Panc1 (cell line): ENCODE data around the gene TTC23. TPM values are rescaled to one million over a fixed set of nuclear protein-coding genes. Genes with fewer than 3 reads are reported as not detected.

Experiments
- ATAC-seq: fragments of 200-7000 bp; cut with Tn5 transposase; 2 replicates; pipeline ENCODE4 v1.9.1; 2020; ENCODE audit warnings: mild to moderate bottlenecking, moderate library complexity
- BruUV-seq: library from RNA; stranded (reverse); fragments of 400-500 nt; replicated peaks from 2 replicates; lab custom pipeline; 2021; lab: Mats Ljungman, UMichigan
- CTCF ChIA-PET: fragments of 300-600 bp; sonication (Branson Sonifier 250); formaldehyde crosslinking; loops from one replicate; lab custom pipeline; 2022; ENCODE audit warnings: antibody characterized with exemption; lab: Charles Lee
- POLR2A ChIA-PET: fragments of 300-600 bp; sonication (Branson Sonifier 250); formaldehyde crosslinking; loops from one replicate; lab custom pipeline; 2022; ENCODE audit warnings: antibody characterized with exemption; lab: Charles Lee
- DNase-seq: peaks from one replicate; pipeline ENCODE4 v3.0.0-alpha.2; 2010; ENCODE audit warnings: low read depth, low spot score
- H3K27ac ChIP-seq: 2 replicates; pipeline ENCODE4 v1.5.1; 2011; ENCODE audit warnings: mild to moderate bottlenecking, low read length, inconsistent platforms
- H3K27me3 ChIP-seq: fragments of 200-500 bp; sonication (Bioruptor generic); 2 replicates; pipeline ENCODE4 v1.6.0; 2014; ENCODE audit warnings: low read length, inconsistent platforms; ENCODE audit not compliant: control insufficient read depth, insufficient read depth
- H3K36me3 ChIP-seq: fragments of 200-500 bp; sonication (Bioruptor generic); 2 replicates; pipeline ENCODE4 v1.5.1; 2014; ENCODE audit warnings: inconsistent platforms, mild to moderate bottlenecking, low read length, moderate library complexity; ENCODE audit not compliant: control insufficient read depth, insufficient read depth
- H3K4me1 ChIP-seq: 2 replicates; pipeline ENCODE4 v1.5.1; 2011; ENCODE audit warnings: inconsistent platforms, mild to moderate bottlenecking, low read length, moderate library complexity; ENCODE audit not compliant: control insufficient read depth, insufficient read depth
- H3K4me3 ChIP-seq, 2 experiments: 2 replicates each; pipeline ENCODE4 v1.5.1; 2011 to 2012; ENCODE audit warnings: low read depth in 2 of 2, low read length in 2 of 2, mild to moderate bottlenecking in 2 of 2, inconsistent platforms in 1 of 2, moderate library complexity in 1 of 2
- H3K9me3 ChIP-seq: fragments of 200-500 bp; sonication (Bioruptor generic); 2 replicates; pipeline ENCODE4 v1.5.1; 2014; ENCODE audit warnings: low read depth, mild to moderate bottlenecking, inconsistent platforms, low read length, moderate library complexity; ENCODE audit not compliant: control insufficient read depth, insufficient read depth
- POLR2AphosphoS5 ChIP-seq: IDR thresholded peaks from 2 replicates; pipeline ENCODE4 v1.6.1; 2012; ENCODE audit warnings: mild to moderate bottlenecking, low read depth, low read length, moderate library complexity
- SIN3A ChIP-seq: IDR thresholded peaks from 2 replicates; pipeline ENCODE4 v1.6.1; 2012; ENCODE audit warnings: low read depth, mild to moderate bottlenecking, low read length, moderate library complexity, borderline replicate concordance; ENCODE audit not compliant: insufficient read depth
- TCF7L2 ChIP-seq: IDR thresholded peaks from 2 replicates; pipeline ENCODE4 v1.6.1; 2011; ENCODE audit warnings: mild to moderate bottlenecking, low read depth, low read length, inconsistent platforms
- in situ Hi-C: cut with HindIII; loops from 2 replicates; pipeline ENCODE4 v1.10.0; 2016; ENCODE audit warnings: low sequenced_read_pairs, low pct_unique_long_range_greater_than_20kb
- intact Hi-C: fragments of 100-400 bp; cut with micrococcal nuclease; formaldehyde crosslinking; loops from one replicate; pipeline ENCODE4 v1.10.0; 2022; ENCODE audit not compliant: unreplicated experiment
- total RNA-seq: library from RNA; stranded (reverse); gene quantifications from one replicate; pipeline ENCODE4 v1.2.1, GENCODE V29; 2021; ENCODE audit not compliant: unreplicated experiment
- TF ChIP-seq, protein P1 (sequence below): fragments of 450-650 bp; IDR thresholded peaks from 2 replicates; pipeline ENCODE4 v1.5.1; 2017; ENCODE audit warnings: mild to moderate bottlenecking
- TF ChIP-seq, protein P2 (sequence below), 2 experiments: IDR thresholded peaks; 2 replicates each; pipeline ENCODE4 v1.6.1; 2011 to 2012; ENCODE audit warnings: low read depth in 2 of 2, control low read depth in 1 of 2, low read length in 1 of 2, mild to moderate bottlenecking in 1 of 2, moderate library complexity in 1 of 2; ENCODE audit not compliant: insufficient read depth in 1 of 2

The TTC23 gene
- total RNA-seq, 1 experiment from 2014 or later = 21.7 TPM

DNA sequence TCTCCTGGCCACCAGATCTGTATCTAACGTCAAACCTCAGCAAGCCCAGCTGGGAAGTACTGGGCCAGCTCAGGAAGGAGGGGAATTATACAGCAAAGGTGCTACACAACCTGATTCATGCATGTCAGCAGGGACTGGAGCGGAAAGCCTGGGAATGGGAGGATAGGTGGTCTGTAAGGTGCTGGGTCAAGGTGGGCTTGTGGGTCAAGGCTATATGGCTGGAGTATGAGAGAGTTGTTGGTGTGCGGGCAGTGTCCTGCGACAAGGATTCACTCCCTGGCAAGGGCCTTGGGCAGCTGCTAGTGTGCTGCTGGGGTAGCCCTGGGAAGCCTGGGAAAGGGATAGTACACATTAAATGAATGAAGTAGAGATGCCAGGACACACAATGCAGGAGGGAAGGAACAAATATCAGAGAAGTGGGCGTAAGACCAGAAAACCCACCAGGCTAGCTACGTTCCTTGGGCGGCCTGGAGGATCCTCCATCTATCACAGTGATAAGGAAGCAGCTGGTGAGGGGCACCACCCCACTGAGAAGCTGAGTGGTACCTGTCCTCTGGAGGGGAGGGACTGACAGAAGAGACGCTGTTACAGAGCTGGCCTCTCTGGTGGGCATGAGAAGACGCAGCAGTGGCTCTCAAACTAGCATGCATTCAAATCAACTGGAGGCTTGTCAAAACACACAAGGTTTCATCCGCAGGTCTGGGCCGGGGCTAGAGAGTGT, 153.0 kb downstream of the TTC23 start:
- Histone ChIP-seq H3K9me3 (no peaks in the 10 kb centered on the region), H3K27ac (no peak overlapping the region), H3K36me3 (no peaks in the 10 kb centered on the region), H3K4me3 (no peak overlapping the region), H3K4me1 (no peaks in the 10 kb centered on the region), H3K27me3 (no peaks in the 10 kb centered on the region)
- in situ Hi-C loops (no loop called here), intact Hi-C loops (no loop called here)
- DNase-seq (no peak), ATAC-seq (no peak)
- TF ChIP-seq SIN3A (no peak), TCF7L2 (no peak), POLR2AphosphoS5 (no peak)
- TF ChIP-seq, protein P1, sequence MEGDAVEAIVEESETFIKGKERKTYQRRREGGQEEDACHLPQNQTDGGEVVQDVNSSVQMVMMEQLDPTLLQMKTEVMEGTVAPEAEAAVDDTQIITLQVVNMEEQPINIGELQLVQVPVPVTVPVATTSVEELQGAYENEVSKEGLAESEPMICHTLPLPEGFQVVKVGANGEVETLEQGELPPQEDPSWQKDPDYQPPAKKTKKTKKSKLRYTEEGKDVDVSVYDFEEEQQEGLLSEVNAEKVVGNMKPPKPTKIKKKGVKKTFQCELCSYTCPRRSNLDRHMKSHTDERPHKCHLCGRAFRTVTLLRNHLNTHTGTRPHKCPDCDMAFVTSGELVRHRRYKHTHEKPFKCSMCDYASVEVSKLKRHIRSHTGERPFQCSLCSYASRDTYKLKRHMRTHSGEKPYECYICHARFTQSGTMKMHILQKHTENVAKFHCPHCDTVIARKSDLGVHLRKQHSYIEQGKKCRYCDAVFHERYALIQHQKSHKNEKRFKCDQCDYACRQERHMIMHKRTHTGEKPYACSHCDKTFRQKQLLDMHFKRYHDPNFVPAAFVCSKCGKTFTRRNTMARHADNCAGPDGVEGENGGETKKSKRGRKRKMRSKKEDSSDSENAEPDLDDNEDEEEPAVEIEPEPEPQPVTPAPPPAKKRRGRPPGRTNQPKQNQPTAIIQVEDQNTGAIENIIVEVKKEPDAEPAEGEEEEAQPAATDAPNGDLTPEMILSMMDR = no peak
- TF ChIP-seq, protein P2, sequence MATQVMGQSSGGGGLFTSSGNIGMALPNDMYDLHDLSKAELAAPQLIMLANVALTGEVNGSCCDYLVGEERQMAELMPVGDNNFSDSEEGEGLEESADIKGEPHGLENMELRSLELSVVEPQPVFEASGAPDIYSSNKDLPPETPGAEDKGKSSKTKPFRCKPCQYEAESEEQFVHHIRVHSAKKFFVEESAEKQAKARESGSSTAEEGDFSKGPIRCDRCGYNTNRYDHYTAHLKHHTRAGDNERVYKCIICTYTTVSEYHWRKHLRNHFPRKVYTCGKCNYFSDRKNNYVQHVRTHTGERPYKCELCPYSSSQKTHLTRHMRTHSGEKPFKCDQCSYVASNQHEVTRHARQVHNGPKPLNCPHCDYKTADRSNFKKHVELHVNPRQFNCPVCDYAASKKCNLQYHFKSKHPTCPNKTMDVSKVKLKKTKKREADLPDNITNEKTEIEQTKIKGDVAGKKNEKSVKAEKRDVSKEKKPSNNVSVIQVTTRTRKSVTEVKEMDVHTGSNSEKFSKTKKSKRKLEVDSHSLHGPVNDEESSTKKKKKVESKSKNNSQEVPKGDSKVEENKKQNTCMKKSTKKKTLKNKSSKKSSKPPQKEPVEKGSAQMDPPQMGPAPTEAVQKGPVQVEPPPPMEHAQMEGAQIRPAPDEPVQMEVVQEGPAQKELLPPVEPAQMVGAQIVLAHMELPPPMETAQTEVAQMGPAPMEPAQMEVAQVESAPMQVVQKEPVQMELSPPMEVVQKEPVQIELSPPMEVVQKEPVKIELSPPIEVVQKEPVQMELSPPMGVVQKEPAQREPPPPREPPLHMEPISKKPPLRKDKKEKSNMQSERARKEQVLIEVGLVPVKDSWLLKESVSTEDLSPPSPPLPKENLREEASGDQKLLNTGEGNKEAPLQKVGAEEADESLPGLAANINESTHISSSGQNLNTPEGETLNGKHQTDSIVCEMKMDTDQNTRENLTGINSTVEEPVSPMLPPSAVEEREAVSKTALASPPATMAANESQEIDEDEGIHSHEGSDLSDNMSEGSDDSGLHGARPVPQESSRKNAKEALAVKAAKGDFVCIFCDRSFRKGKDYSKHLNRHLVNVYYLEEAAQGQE (IDR thresholded peaks at IDR 0.05; ENCODE audit: insufficient read depth in 1 of 2, low read depth in 2 of 2, low read length in 1 of 2) = no peak
- ChIA-PET CTCF (no interaction called here), POLR2A (no interaction called here)
- no TSS peak for BruUV-seq

- intact Hi-C loops (no loop called here), in situ Hi-C loops (no loop called here)
- H3K4me3 ChIP-seq = no peak overlapping the region
- no TSS peak for BruUV-seq
- ChIA-PET CTCF (no interaction called here), POLR2A (no interaction called here)
- no peaks in the 10 kb centered on the region for H3K27me3 ChIP-seq
- no peaks in the 10 kb centered on the region for H3K4me1 ChIP-seq
- TF ChIP-seq TCF7L2 (no peak), POLR2AphosphoS5 (no peak)
- TF ChIP-seq, protein P1 = no peak
- DNase-seq = no peak
- no peak overlapping the region for H3K27ac ChIP-seq
- no peaks in the 10 kb centered on the region for H3K9me3 ChIP-seq
- no peaks in the 10 kb centered on the region for H3K36me3 ChIP-seq
- no peak for ATAC-seq
Observed at GRCh38 chr15:99095626-99096025, 153.8 kb downstream of the TTC23 start.
